ENCODE measurements around the gene SULT1C3.

DNA sequence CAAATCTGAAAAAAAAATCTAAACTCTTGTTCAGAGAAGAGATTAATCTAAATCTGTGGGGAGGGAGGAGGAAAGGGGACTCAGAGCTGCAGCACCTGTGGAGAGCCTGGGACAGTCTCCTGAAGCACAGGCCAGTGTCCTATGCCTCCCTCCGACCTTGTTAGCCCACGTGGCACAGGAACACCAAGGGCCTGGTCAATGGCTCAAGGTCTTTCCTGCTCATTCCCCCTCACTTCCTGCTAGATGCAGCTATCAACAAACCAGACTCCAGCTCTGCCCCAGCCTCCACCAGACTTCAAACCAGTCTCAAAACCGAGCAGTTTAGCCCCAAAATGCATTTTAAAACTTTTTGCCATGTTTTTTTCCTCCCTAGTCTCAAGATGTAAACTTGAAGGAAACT lies 20.1 kb upstream of the SULT1C3 start:
- TF ChIP-seq POLR2AphosphoS5 (IDR thresholded peaks at IDR 0.05; ENCODE audit: low read depth, low read length) (no peak), TAF1 (IDR thresholded peaks at IDR 0.05; ENCODE audit: borderline replicate concordance, insufficient read depth, low read length) (no peak), SIN3A (IDR thresholded peaks at IDR 0.05; ENCODE audit: borderline replicate concordance, insufficient read depth, low read length) (no peak), FOXP2 (optimal IDR thresholded peaks at IDR 0.05; ENCODE audit: borderline replicate concordance, extremely low read depth, extremely low read length, insufficient read depth) (no peak)
- TF ChIP-seq, protein P1, sequence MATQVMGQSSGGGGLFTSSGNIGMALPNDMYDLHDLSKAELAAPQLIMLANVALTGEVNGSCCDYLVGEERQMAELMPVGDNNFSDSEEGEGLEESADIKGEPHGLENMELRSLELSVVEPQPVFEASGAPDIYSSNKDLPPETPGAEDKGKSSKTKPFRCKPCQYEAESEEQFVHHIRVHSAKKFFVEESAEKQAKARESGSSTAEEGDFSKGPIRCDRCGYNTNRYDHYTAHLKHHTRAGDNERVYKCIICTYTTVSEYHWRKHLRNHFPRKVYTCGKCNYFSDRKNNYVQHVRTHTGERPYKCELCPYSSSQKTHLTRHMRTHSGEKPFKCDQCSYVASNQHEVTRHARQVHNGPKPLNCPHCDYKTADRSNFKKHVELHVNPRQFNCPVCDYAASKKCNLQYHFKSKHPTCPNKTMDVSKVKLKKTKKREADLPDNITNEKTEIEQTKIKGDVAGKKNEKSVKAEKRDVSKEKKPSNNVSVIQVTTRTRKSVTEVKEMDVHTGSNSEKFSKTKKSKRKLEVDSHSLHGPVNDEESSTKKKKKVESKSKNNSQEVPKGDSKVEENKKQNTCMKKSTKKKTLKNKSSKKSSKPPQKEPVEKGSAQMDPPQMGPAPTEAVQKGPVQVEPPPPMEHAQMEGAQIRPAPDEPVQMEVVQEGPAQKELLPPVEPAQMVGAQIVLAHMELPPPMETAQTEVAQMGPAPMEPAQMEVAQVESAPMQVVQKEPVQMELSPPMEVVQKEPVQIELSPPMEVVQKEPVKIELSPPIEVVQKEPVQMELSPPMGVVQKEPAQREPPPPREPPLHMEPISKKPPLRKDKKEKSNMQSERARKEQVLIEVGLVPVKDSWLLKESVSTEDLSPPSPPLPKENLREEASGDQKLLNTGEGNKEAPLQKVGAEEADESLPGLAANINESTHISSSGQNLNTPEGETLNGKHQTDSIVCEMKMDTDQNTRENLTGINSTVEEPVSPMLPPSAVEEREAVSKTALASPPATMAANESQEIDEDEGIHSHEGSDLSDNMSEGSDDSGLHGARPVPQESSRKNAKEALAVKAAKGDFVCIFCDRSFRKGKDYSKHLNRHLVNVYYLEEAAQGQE (IDR thresholded peaks at IDR 0.05; ENCODE audit: insufficient read depth in 1 of 2, low read depth in 2 of 2, low read length in 2 of 2): no peak
